Endometrial microvascular endothelial cells (primary cell): ENCODE data around the gene TMEM126A. TPM values are rescaled to one million over a fixed set of nuclear protein-coding genes. Genes with fewer than 3 reads are reported as not detected.
"Not testable (repeated sequence)": the region's sequence is repeated elsewhere in the genome, so short reads cannot be mapped to it uniquely, and the experiment has no call there.

Experiments
- in situ Hi-C: cut with HindIII; loops from 2 replicates; pipeline ENCODE4 v1.10.0; 2017; ENCODE audit warnings: low sequenced_read_pairs, low pct_unique_long_range_greater_than_20kb; ENCODE audit errors: inconsistent ontology term
- total RNA-seq: library from RNA; depleted of rRNA; stranded (reverse); fragments of >200 nt; gene quantifications from one replicate; pipeline ENCODE4 v1.2.3, GENCODE V29; 2015; ENCODE audit errors: inconsistent ontology term

TMEM126A gene
- 46.6 TPM for total RNA-seq

GRCh38 chr11:85647604-85648299, at the start of gene TMEM126A:
Gene TMEM126A (plus strand): TSS chr11:85647967. CDS start chr11:85650256, 2,289 bp downstream.
- in situ Hi-C loops: no loop called here

GRCh38 chr11:85599083-85599482, 48.7 kb upstream of the TMEM126A start:
- in situ Hi-C loops: no loop called here

- in situ Hi-C loops: no loop called here
These were observed 45.1 kb upstream of the TMEM126A start for GRCh38 chr11:85602526-85603213.

DNA sequence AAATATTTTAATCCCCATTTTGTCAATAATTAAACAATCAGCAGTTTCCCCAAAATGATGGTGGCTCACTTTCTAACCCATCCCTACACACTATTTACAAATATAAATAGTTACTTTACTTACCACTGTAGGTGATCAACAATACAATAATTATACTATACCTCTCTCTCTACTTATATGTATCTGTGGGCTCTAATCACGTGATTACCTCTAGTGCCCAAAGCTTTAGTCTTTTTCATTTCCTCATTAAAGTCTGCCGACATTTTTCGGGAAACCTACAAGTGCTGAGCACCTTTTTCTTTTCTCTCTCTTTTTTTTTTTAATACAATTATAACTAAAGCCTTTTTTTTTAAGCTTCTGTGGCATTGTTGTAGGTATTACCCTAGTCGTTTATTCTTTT, 44.5 kb upstream of the TMEM126A start:
- in situ Hi-C loops: no loop called here

GRCh38 chr11:85606237-85606636, 41.5 kb upstream of the TMEM126A start:
- in situ Hi-C loops: not testable (repeated sequence)

DNA sequence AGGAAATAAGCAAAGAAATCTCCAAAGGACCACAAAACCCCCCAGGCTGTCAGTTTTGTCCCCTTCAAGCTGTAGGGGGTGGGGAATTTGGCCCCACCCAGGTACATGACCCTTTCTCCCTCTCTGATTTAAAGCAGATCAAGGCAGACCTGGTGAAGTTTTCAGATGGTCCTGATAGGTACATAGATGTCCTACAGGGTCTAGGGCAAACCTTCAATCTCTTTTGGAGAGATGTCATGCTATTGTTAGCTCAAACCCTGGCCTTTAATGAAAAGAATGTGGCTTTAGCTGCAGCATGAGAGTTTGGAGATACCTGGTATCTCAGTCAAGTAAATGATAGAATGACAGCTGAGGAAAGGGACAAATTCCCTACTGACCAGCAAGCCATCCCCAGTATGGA, 39.1 kb upstream of the TMEM126A start:
- in situ Hi-C loops: not testable (repeated sequence)

GRCh38 chr11:85609286-85609685, 38.5 kb upstream of the TMEM126A start:
- in situ Hi-C loops: not testable (repeated sequence)

- in situ Hi-C loops: not testable (repeated sequence)
These were observed 36.1 kb upstream of the TMEM126A start for GRCh38 chr11:85611643-85612042.

GRCh38 chr11:85619499-85619898, 28.3 kb upstream of the TMEM126A start:
- in situ Hi-C loops: no loop called here

DNA sequence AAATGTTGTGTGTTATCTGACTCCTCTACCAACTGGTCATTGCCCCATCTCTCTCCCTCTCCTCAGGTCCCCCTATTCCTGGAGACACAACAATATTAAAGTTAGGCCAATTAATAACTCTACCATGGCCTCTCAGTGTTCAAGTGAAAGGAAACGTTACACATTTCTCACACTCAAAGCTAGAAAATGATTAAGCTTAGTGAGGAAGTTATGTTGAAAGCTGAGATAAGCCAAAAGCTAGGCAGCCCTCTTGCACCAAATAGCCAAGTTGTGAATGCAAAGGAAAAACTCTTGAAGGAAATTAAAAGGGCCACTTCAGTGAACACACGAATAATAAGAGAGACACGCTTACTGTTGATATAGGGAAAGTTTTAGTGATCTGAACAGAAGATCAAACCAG, 27.5 kb upstream of the TMEM126A start:
- in situ Hi-C loops: no loop called here

GRCh38 chr11:85626496-85626895, 21.3 kb upstream of the TMEM126A start:
- in situ Hi-C loops: no loop called here

DNA sequence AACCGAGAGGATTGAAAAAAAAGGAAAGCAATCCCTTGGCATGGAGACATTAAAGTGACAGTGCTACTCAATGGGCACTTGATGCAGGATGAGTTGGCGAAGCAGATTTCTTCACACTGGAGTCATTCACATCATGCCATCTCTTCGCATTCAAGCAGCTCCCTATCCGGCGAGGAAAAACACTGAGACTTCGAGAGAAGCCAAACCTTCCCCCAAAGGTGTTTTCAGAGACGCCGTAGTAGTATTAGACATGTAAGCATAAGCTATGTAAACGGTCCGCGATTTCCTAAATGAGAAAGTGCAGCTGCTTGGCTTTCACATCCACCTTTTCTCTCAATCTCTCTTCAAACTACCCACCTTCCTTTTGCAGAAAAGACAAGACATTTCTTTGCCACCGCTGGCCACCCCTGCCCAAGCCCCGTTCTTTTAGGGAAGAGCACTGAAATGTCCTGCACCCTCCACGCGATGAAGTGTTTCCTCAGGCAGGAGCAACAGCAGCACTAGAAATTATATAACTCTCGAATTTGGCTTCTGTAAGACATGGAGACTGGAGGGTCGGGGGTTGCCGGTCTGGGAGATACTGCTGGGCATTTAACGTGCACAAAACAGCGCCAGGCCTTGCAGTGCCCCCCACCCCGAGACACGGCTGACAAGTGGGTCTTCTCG, 20.3 kb upstream of the TMEM126A start, which contains the start of gene DLG2:
TSS of gene DLG2 (minus strand) at position 13 of the 666 bp plus-strand sequence.
- in situ Hi-C loops: no loop called here

GRCh38 chr11:85627998-85628770, 19.6 kb upstream of the TMEM126A start, which contains the start of gene TMEM126B:
Gene TMEM126B (plus strand): TSS chr11:85628593. CDS start chr11:85628608, 15 bp downstream.
- in situ Hi-C loops: no loop called here

- in situ Hi-C loops: no loop called here
These were observed 18.9 kb upstream of the TMEM126A start for GRCh38 chr11:85628771-85629341.

DNA sequence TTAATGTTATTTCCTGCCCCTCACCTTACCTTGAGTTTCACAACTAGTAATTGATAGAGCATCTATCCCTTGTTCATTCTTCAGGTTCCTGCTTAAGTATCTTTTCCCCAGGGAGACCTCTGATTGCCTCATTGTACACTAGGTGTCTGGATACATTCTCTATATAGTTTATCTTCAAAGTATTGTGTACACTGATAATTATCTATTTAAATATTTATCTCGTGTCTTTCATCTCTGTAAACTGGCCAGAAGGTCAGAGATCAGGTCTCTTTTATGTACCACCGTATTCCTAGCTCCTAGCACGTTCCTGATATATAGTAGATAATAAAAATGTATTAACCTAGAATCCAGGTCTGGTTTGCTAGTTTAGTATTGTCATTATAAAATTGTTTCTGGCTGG, 13.0 kb upstream of the TMEM126A start:
- in situ Hi-C loops: no loop called here

DNA sequence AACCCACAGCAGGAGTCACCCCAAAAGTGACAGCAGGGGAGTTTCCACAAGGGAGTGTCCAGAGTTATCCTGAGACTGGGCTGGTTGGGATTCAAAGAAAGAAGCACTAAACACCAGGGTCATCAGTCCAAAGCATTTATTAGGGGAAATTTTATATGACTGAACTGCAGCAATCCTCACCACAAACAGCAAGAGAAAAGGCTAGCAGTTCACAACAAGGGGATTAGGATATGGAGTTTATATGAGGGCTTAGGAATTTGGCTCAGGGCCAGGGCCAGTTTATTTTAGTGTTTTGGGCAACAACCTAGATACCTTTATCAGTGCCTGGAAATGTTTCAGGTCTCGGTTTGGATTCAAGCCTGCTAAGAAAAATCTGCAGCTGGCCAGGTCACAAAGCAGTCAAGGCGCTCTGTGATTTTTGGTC, 4.6 kb upstream of the TMEM126A start:
- in situ Hi-C loops: no loop called here

GRCh38 chr11:85647078-85647477, 689 bp upstream of the TMEM126A start:
- in situ Hi-C loops: no loop called here

DNA sequence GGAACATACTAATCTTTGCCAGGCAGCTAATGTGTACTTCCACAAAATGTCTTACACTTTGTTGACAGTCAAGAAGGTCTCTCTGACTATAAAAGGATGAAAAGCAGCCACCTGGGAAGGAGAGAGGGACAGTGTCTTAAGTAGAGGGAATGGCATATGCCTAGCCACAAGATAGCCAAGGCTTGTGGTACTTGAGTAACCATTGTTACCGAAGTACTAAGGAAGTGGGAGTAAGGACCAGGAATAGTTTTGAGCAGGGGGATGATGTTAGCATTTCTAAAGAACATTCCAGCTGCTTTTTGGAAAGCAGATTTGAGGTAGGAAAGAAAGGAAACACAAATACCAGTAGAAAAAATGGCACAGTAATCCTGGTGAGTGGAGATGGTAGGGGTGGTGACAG, 3.4 kb downstream of the TMEM126A start:
- in situ Hi-C loops: no loop called here
